EL (cell line): Measurements from ENCODE around the gene PPCDC.
"Not testable (repeated sequence)": the region's sequence is repeated elsewhere in the genome, so short reads cannot be mapped to it uniquely, and the experiment has no call there.

Source experiments
- DNase-seq: peaks from one replicate; pipeline ENCODE4 v3.0.0-alpha.2; 2016

Gene PPCDC

GRCh38 chr15:75069301-75069925 lies 46.0 kb downstream of the PPCDC start:
- DNase-seq: no peak

- no peak for DNase-seq
Observed at GRCh38 chr15:75070674-75071073, 47.3 kb downstream of the PPCDC start.

GRCh38 chr15:75073197-75073596 lies 49.8 kb downstream of the PPCDC start:
- DNase-seq: no peak

GRCh38 chr15:75076277-75076676 lies 52.9 kb downstream of the PPCDC start:
- DNase-seq: no peak

GRCh38 chr15:75077551-75077961 lies 54.2 kb downstream of the PPCDC start:
- DNase-seq: not testable (repeated sequence)

GRCh38 chr15:75081150-75081549 lies 57.8 kb downstream of the PPCDC start:
- DNase-seq: no peak

- DNase-seq: no peak
Observed at GRCh38 chr15:75082689-75083088, 59.3 kb downstream of the PPCDC start.

GRCh38 chr15:75085708-75086107 lies 62.3 kb downstream of the PPCDC start:
- DNase-seq: not testable (repeated sequence)

- no peak for DNase-seq
Observed at GRCh38 chr15:75089456-75090387, 66.3 kb downstream of the PPCDC start.

GRCh38 chr15:75090388-75090734 lies 67.0 kb downstream of the PPCDC start:
- DNase-seq: no peak

- DNase-seq: no peak
Observed at GRCh38 chr15:75091814-75092213, 68.4 kb downstream of the PPCDC start.

- DNase-seq: not testable (repeated sequence)
Observed at GRCh38 chr15:75094961-75095478, 71.6 kb downstream of the PPCDC start.

GRCh38 chr15:75095594-75095993 lies 72.2 kb downstream of the PPCDC start:
- DNase-seq: no peak

GRCh38 chr15:75097939-75098338 lies 74.5 kb downstream of the PPCDC start:
- DNase-seq: no peak

- no peak for DNase-seq
Observed at GRCh38 chr15:75098404-75098803, 75.0 kb downstream of the PPCDC start.
